Erythroblast (primary cell): ENCODE data around the gene FLRT1.

Experiments
- GATA1 ChIP-seq: IDR thresholded peaks from 2 replicates; pipeline ENCODE4 v1.6.1; 2011; ENCODE audit warnings: low read depth, mild to moderate bottlenecking, control low read depth, low read length, moderate library complexity
- POLR2A ChIP-seq: IDR thresholded peaks from 2 replicates; pipeline ENCODE4 v1.6.1; 2011; ENCODE audit warnings: mild to moderate bottlenecking, low read length

GRCh38 chr11:64049509-64049908 is 13.8 kb downstream of the FLRT1 start:
- TF ChIP-seq POLR2A (no peak), GATA1 (no peak)
